H7 (cell line): ENCODE measurements around the gene SLC2A6. TPM values are rescaled to one million over a fixed set of nuclear protein-coding genes. Genes with fewer than 3 reads are reported as not detected.

ENCODE experiments used
- DNase-seq: peaks from one replicate; pipeline ENCODE4 v3.0.0; 2012
- H3K27me3 ChIP-seq: 2 replicates; pipeline ENCODE4 v1.6.0; 2011; ENCODE audit warnings: mild to moderate bottlenecking, low read length; ENCODE audit not compliant: control insufficient read depth, insufficient read depth
- H3K36me3 ChIP-seq: replicated peaks from 2 replicates; pipeline ENCODE4 v1.5.1; 2011; ENCODE audit warnings: low read length; ENCODE audit not compliant: control insufficient read depth, insufficient read depth
- H3K4me3 ChIP-seq: 2 replicates; pipeline ENCODE4 v1.5.1; 2011; ENCODE audit warnings: low read depth, mild to moderate bottlenecking, control low read depth, low read length, moderate library complexity; ENCODE audit not compliant: insufficient read depth
- total RNA-seq: library from RNA; depleted of rRNA; stranded (reverse); fragments of >200 nt; shearing (Covaris generic); gene quantifications from 2 replicates; pipeline ENCODE4 v1.2.3, GENCODE V29; 2014

The SLC2A6 gene
- total RNA-seq, 1 experiment from 2014 or later = 13.8 TPM

DNA sequence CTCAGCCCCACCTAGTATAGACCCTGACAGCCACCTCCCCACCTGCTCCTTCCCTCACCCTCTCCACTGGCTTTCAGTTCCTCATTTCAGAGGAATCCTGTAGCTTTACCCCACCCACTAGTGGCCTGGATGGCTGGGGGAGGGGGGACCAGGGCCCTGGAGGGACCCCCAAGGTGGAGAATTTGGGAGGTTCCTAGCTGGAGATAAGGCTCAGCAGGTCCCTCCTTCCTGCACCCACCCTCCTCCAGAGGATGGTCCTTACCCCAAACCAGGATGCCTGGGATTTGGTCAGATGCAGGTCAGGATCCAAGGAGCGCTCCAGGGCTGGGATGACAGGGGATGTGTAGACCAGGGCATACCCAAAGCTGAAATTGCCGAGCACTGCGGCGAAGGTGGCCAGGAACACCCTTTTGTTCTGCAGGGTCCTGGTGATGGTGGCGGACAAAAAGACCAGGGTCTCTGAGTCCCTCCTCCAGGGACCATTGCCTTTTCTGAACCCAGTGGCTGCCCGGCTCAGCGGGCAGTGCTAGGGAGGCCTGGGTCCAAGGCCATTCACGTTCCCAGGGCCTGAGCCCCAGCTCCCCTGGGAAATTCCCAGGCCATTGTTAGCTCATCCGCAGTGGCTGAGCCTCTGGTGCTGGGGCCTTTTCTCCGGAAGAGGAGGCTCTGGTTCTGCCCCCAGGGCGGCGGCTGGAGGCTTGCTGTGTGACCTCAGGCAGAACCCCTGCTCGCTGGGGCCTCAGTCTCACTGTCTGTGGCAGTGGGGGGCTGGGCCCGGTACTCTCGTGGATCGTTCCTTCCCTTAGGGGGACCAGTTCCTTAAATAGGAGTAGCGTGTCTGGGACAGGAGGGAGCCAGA, 678 bp downstream of the SLC2A6 start:
- H3K4me3 ChIP-seq = peak overlapping the region; percentile 63
- DNase-seq = peak; percentile 85
- H3K36me3 ChIP-seq = peaks cover 10% of the 10 kb centered on the region
- H3K27me3 ChIP-seq = peaks cover 3% of the 10 kb centered on the region

GRCh38 chr9:133477461-133477860, 1.4 kb downstream of the SLC2A6 start:
- Histone ChIP-seq H3K36me3 (peaks cover 11% of the 10 kb centered on the region), H3K4me3 (no peak overlapping the region), H3K27me3 (peaks cover 3% of the 10 kb centered on the region)
- no peak for DNase-seq

GRCh38 chr9:133476941-133477340, 2.0 kb downstream of the SLC2A6 start:
- Histone ChIP-seq H3K36me3 (peaks cover 11% of the 10 kb centered on the region), H3K27me3 (peaks cover 3% of the 10 kb centered on the region; the same call in 1 of the 2 replicates), H3K4me3 (no peak overlapping the region)
- no peak for DNase-seq

- no peak overlapping the region for H3K4me3 ChIP-seq
- no peak for DNase-seq
- H3K27me3 ChIP-seq = peaks cover 3% of the 10 kb centered on the region; the same call in 1 of the 2 replicates
- H3K36me3 ChIP-seq = peaks cover 11% of the 10 kb centered on the region
Observed at GRCh38 chr9:133476036-133476931, 2.6 kb downstream of the SLC2A6 start.

GRCh38 chr9:133475292-133476012, 3.4 kb downstream of the SLC2A6 start:
- Histone ChIP-seq H3K4me3 (no peak overlapping the region), H3K27me3 (peaks cover 3% of the 10 kb centered on the region; the same call in 1 of the 2 replicates), H3K36me3 (peaks cover 11% of the 10 kb centered on the region)
- DNase-seq = no peak

DNA sequence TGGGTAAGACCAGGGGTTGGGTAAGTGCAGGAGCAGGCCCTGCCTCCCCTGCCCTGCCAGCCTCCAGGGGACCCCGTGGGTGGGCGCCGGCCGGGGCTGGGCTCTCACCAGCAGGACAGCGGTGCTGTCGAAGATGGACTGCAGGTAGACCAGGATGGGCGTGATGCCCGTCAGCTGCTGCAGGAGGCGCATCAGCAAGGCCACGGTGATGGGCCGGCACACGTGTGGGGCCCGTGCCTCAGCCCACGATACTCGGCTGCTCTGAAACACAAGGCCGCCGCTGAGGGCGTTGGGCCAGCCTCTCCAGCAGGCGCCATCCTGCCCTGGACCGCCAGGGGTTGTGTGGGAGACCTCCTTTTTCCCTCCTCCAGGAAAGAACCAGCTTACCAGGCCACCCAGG, 4.0 kb downstream of the SLC2A6 start:
- Histone ChIP-seq H3K4me3 (no peak overlapping the region), H3K36me3 (peaks cover 11% of the 10 kb centered on the region), H3K27me3 (peaks cover 3% of the 10 kb centered on the region; the same call in 1 of the 2 replicates)
- DNase-seq = no peak

DNA sequence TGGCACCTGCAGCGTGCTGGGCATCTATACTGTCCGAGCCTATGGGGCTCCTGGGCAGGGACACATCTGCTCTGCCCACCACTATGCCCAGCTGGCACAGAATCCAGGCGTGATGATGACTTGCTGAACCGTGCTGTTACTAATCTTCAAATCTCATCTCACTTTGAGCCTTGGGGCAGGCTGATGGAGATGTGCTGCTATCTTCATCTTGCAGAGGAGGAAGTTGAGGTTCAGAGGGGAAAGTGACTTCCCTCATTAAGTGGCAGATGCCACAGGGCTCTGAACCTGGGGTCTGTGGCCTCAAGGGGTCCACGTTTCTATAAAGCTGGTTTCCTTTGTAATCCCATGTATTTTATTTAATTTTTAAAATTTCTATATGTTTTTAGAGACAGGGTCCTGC, 4.7 kb downstream of the SLC2A6 start:
- Histone ChIP-seq H3K4me3 (no peak overlapping the region), H3K27me3 (no peaks in the 10 kb centered on the region; the same call in 1 of the 2 replicates), H3K36me3 (peaks cover 11% of the 10 kb centered on the region)
- no peak for DNase-seq

DNA sequence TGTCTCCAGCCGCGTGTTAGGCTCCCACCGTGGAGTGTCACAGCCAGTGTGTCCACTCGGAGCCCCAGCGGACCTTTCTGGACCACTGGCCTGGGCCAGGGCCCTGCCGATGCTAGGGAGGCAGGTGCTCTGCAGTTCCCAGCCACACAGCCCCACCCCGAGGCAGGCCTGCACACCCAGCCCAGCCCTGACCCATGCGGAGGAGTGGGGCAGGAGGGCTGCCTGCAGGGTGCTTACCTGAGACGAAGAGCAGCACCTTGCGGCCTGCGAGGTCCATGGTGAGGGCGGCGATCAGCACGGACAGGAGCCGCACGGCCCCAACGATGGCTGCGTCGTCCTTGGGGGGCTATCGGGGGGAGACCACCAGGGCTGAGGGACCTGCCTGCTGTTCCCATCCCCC, 5.2 kb downstream of the SLC2A6 start:
- DNase-seq = no peak
- no peaks in the 10 kb centered on the region for H3K27me3 ChIP-seq
- no peak overlapping the region for H3K4me3 ChIP-seq
- peaks cover 11% of the 10 kb centered on the region for H3K36me3 ChIP-seq

GRCh38 chr9:133472753-133473378, 6.0 kb downstream of the SLC2A6 start:
- DNase-seq = no peak
- peaks cover 11% of the 10 kb centered on the region for H3K36me3 ChIP-seq
- H3K27me3 ChIP-seq = no peaks in the 10 kb centered on the region
- no peak overlapping the region for H3K4me3 ChIP-seq

DNA sequence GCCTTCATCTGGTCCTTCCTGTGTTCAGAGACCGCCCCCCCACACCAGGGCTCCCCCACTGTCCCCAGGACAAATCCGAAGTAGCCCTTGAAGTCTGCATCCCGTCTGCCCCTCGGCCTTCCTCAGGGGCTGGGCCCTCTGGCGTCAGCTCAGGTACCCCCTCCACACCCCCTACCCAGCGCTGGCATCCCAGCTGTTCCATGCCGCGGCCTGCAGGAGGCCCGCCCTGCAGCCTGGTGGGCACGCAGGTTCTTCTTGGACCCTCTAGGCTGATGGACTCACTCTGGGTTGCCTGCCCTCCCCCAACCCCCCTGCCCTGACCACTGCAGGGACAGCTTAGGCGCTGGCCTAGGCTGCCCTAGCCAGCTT, 6.6 kb downstream of the SLC2A6 start:
- DNase-seq = no peak
- Histone ChIP-seq H3K4me3 (no peak overlapping the region), H3K27me3 (no peaks in the 10 kb centered on the region), H3K36me3 (peaks cover 11% of the 10 kb centered on the region)

- H3K36me3 ChIP-seq = peaks cover 11% of the 10 kb centered on the region
- H3K27me3 ChIP-seq = no peaks in the 10 kb centered on the region
- H3K4me3 ChIP-seq = no peak overlapping the region
- no peak for DNase-seq
Observed at GRCh38 chr9:133471551-133472276, 7.2 kb downstream of the SLC2A6 start.

DNA sequence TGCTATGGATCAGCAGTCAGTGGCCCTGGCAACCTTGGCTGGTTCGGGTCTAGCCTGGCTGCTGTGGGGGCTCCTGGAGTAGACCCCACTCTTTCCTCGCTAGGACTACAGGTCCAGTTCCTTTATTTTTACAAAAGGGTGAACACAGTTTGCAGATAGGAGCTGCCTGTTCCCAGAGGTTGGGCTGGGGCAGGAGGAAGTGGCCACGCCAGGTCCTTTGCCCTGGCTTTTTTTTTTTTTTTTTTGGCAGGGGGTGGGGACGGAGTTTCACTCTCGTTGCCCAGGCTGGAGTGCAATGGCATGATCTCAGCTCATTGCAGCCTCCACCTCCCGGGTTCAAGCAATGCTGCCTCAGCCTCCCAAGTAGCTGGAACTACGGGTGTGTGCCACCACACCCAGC, 7.9 kb downstream of the SLC2A6 start:
- peaks cover 8% of the 10 kb centered on the region for H3K36me3 ChIP-seq
- no peak for DNase-seq
- H3K27me3 ChIP-seq = no peaks in the 10 kb centered on the region

DNA sequence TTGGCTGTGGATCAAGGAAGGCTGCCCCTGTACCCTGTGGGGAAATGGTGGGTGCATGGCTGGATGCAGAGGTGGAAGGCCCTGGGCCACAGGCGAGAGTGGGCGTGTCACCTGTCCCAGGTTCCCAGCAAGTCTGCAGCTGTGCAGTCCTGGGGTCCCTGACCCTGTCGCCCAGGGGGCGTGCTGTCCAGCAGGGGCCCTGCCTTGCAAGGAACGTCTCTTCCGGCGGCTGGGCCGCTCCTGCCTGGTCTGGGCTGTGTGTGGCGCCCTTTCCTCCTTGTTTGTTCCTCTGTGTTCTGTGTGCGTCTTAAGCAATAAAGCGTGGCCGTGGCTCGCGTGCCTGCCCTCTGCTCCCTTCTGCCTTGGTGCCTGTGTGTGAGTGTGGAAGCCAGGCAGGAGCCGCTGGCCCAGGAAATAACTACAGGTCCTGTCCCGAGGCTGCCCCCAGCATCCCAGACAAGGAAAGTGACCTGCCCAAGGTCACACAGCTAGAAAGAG, 8.4 kb downstream of the SLC2A6 start:
- Histone ChIP-seq H3K36me3 (peaks cover 5% of the 10 kb centered on the region), H3K27me3 (no peaks in the 10 kb centered on the region), H3K4me3 (no peak overlapping the region)
- peak; percentile 73 for DNase-seq

More for the DNA sequence above, 7.9 kb downstream of the SLC2A6 start:
- H3K4me3 ChIP-seq = no peak overlapping the region
